ENCODE data around the gene INTS11.

The INTS11 gene

DNA sequence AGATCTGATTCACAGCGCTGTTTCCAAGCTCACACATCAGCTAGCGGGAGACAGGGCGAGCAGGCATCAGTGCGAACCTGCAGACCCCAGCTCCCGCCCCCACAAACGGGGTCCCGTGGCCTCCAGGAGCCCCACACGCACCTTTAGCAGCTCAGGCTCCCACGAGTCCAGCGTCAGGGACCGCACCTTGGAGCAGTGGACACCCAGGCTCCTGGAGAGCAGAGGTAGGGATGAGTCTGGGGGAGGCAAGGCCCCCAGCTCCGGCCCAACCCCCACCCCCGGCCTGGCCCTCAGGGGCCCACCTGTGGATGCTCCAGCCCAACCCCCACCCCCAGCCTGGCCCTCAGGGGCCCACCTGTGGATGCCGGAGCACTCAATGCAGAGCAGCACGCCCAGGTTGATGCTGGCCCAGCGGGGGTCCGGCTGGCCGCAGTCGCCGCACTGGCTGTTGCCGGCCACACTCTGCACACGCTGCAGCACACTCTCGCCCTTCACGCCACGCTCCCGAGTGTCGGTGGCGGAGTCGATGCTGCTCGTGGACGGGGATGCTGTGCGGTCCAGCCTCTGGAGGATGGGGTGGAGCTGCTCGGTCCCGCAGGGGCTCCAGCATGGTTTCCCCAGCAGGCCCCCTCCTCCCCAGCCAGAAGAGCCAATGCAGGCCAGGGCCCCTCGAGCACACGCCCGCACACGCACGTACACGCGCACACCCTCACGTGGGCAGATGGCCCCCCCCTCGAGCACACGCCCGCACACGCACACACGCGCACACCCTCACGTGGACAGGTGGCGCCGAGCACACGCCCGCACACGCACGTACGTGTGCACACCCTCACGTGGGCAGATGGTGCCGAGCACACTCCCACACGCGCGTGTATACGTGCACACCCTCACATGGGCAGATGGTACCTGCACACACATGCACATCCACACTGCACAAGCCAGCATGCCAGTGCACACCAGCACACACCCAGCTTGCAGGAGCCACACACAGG, 28.1 kb downstream of the INTS11 start:
- no peak overlapping the region for H3K4me3 Mint-ChIP-seq
- no peaks in the 10 kb centered on the region for H3K36me3 Mint-ChIP-seq

DNA sequence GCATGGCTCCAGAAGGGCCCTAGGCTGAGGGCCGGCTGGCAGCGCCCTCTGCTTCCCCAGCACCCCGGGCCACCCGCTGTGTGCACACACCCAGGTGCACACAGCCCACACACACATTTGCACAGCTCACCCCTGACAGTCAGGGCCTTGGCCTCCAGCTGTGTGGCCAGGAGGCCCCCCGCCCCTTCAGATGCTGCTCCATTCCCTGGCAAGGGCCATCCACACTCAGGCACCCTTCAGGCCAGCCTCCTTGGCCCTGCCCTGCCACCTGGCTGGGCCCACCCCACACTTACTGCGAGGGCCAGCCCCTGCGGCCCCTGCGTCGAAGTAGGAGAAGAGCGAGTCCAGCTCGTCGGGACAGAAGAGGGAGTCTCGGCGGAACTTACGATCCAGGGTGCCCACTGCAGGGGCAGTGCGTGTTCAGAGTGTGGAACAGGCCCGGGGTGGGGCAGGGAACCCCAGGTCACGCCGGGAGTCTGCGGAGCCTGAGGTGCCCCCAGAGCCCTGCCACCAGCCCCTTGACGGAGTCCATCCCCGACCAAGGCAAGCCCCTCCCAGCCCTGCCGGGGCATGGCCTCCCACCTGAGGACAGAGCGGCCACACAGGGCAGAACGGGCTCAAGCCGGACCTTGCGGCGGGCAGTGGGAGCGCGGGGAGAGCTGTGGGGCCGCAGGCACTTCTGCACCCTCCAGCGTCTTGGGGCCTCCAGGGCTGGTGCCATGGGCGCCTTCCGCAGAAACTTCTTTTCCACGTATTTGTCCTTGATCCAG, 29.1 kb downstream of the INTS11 start:
- Mint-ChIP-seq H3K4me1 (peaks cover 18% of the 10 kb centered on the region), H3K27me3 (no peaks in the 10 kb centered on the region), H3K4me3 (no peak overlapping the region), H3K36me3 (no peaks in the 10 kb centered on the region), H3K27ac (no peak overlapping the region), H3K9me3 (no peaks in the 10 kb centered on the region)
- ATAC-seq: no peak

More for the DNA sequence above, 28.1 kb downstream of the INTS11 start:
- Mint-ChIP-seq H3K27me3 (no peaks in the 10 kb centered on the region), H3K9me3 (no peaks in the 10 kb centered on the region), H3K27ac (no peak overlapping the region), H3K4me1 (peaks cover 17% of the 10 kb centered on the region)
- no peak for ATAC-seq

DNA sequence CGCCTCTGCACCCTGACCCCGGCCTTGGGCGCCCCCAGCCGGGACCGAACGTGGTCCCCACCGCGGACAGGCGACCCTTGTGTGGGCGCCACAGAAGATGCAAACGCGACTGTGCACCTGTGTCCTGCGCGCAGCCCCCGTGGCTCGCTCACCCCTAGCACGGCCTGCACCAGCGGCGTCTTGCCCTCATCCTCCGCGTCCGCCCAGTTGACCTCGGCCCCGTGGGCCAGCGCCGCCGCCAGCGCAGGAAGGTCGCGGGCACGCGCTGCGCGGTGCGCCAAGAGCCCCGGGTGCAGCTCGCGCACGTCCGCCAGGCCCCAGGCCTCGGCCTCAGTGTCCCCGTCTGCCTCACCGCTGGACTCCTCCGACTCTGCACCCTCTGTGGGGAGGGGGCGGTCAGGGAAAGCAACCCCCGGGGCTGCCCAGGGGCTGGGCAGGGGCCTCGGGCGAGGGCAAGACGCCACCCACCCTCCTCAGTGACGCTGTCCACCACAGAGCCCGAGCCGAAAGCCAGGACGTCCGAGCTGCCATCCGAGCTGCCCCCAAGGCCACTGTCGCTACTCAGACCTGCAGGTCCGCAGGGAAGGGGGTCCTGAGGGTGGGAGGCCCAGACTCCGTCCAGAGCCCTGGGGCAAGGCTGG, 30.1 kb downstream of the INTS11 start:
- no peak overlapping the region for H3K27ac Mint-ChIP-seq
- no peaks in the 10 kb centered on the region for H3K36me3 Mint-ChIP-seq
- H3K4me1 Mint-ChIP-seq: peaks cover 18% of the 10 kb centered on the region
- no peak for ATAC-seq
- no peaks in the 10 kb centered on the region for H3K9me3 Mint-ChIP-seq
- no peak overlapping the region for H3K4me3 Mint-ChIP-seq
- H3K27me3 Mint-ChIP-seq: no peaks in the 10 kb centered on the region

DNA sequence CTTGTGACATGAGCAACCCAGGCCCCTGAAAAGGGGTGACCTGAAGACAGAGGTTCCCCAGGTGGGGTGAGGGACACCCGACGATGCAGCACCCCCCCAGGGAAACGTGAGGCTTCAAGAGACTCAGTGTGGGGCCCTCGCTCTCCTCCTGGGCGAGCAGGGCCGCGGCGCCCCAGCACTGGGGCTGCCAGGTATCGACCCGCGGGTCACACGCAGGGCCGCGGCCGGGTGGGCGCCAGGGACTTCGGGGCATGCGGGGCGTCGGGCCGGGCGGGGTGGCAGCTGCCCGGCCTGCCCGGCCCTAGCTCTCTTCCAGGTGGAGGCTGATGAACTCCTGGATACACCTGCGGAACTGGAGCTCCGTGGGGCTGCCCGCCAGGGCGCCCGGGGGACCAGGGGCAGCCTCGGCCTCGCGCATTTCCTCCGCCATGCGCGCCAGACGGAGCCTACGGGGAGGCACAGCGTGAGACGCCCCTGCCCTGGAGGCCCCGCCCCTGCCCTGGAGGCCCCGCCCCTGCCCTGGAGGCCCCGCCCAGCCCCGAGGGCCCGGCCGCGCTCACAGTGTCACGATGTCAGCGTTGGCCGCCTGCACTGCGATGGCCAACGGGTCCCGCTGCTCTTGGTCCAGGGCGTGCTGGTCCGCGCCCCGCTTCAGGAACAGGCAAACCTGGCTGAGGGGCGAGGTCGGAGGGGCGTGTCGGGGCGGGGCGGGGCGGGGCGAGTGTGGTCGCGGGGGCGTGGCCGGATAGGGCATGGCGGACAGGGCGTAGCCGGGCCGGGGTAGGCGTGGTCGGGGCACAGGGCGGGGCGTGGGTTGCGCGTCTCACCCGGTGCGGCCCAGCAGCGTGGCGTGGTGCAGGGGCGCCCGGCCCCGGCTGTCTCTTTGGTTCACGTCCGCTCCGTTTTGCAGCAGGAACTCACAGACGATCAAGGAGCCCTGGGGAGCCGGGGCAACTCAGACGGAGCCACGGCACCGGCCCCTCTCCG, 30.9 kb downstream of the INTS11 start:
- H3K4me3 Mint-ChIP-seq: no peak overlapping the region
- no peak overlapping the region for H3K27ac Mint-ChIP-seq
- no peaks in the 10 kb centered on the region for H3K27me3 Mint-ChIP-seq
- ATAC-seq: peak; percentile 52
- H3K36me3 Mint-ChIP-seq: no peaks in the 10 kb centered on the region
- no peaks in the 10 kb centered on the region for H3K9me3 Mint-ChIP-seq
- peaks cover 18% of the 10 kb centered on the region for H3K4me1 Mint-ChIP-seq

- Mint-ChIP-seq H3K4me1 (peaks cover 18% of the 10 kb centered on the region), H3K27me3 (no peaks in the 10 kb centered on the region), H3K36me3 (no peaks in the 10 kb centered on the region), H3K27ac (no peak overlapping the region), H3K9me3 (no peaks in the 10 kb centered on the region), H3K4me3 (no peak overlapping the region)
- ATAC-seq: no peak
Measured at GRCh38 chr1:1292851-1293250, 31.6 kb downstream of the INTS11 start.

DNA sequence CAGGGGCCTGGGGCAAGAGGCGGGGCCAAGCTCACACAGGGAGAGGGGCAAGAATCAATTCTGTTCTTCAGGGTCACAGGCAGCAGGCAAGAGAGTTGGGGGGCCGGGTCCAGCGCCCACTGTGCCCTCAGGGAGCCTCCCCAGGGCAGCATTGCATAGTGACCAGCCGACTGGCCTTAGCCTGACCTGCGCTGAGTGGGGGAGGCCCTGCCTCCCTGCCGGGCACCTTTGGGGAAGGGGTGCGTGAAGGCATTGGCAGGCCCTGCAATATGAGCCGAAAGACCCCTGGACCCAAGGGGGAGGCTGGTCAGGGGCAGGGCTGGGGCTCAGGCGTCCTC, 32.0 kb downstream of the INTS11 start:
- ATAC-seq: no peak
- Mint-ChIP-seq H3K9me3 (no peaks in the 10 kb centered on the region), H3K4me1 (peaks cover 18% of the 10 kb centered on the region), H3K27ac (no peak overlapping the region), H3K27me3 (no peaks in the 10 kb centered on the region), H3K36me3 (no peaks in the 10 kb centered on the region), H3K4me3 (no peak overlapping the region)

DNA sequence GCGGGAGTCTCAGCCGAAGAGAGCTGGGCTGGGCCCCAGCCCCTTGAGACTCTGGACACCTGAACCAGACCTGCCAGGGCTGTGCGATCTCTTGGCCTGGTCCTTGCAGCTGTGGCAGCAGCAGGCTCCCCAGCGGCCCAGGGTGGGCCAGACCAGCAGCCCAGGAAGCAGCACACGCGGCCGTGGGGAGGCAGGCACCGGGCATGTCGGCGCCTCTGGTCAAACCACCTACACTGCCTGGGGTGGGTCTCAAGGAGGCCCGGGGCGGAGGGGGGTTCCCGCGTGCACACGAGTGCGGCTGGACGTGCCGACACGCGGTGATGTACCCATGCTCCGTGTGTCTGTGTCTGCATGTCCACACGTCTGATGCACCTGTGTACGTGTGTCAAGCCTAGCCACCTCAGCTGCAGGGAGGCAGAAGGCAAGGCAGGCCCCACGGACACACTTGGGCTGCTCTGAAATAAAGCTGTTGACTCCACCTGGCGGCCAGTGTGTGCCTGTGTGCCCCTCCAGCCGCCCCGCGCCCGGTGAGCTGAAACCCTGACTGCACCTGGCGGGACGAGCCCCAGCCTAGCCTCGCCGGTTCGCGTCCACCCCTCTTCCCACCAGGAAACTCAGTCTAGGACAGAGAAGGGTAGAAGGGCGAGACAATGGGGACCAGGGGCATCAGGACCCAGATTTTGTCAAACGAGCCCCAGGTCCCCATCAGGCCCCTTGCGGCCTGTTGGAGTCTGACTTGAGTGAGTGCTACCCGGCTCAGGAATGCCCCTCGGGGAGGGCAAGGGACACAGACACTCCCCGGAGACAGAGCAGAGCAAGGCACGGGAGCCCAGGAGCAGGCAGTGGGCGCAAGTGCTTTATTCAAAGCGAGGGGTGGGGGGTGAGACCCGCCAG, 32.7 kb downstream of the INTS11 start:
- Mint-ChIP-seq H3K27me3 (no peaks in the 10 kb centered on the region), H3K4me3 (no peak overlapping the region), H3K4me1 (peaks cover 18% of the 10 kb centered on the region), H3K36me3 (no peaks in the 10 kb centered on the region), H3K27ac (no peak overlapping the region), H3K9me3 (no peaks in the 10 kb centered on the region)
- ATAC-seq: peak; percentile 81

- Mint-ChIP-seq H3K27me3 (no peaks in the 10 kb centered on the region), H3K4me3 (no peak overlapping the region), H3K9me3 (no peaks in the 10 kb centered on the region), H3K4me1 (peaks cover 18% of the 10 kb centered on the region), H3K27ac (no peak overlapping the region), H3K36me3 (no peaks in the 10 kb centered on the region)
- ATAC-seq: no peak
Measured at GRCh38 chr1:1291023-1291528, 33.4 kb downstream of the INTS11 start.

- H3K36me3 Mint-ChIP-seq: no peaks in the 10 kb centered on the region
- no peak overlapping the region for H3K27ac Mint-ChIP-seq
- ATAC-seq: no peak
- H3K4me1 Mint-ChIP-seq: peaks cover 18% of the 10 kb centered on the region
- no peaks in the 10 kb centered on the region for H3K9me3 Mint-ChIP-seq
- H3K27me3 Mint-ChIP-seq: no peaks in the 10 kb centered on the region
- no peak overlapping the region for H3K4me3 Mint-ChIP-seq
Measured at GRCh38 chr1:1290238-1290731, 34.2 kb downstream of the INTS11 start.

- no peak overlapping the region for H3K27ac Mint-ChIP-seq
- H3K9me3 Mint-ChIP-seq: no peaks in the 10 kb centered on the region
- peaks cover 27% of the 10 kb centered on the region for H3K4me1 Mint-ChIP-seq
Measured at GRCh38 chr1:1287288-1288110, 37.0 kb downstream of the INTS11 start.

GRCh38 chr1:1286313-1287261, 37.9 kb downstream of the INTS11 start:
- ATAC-seq: peak; percentile 4
- Mint-ChIP-seq H3K4me3 (no peak overlapping the region), H3K27me3 (peaks cover 11% of the 10 kb centered on the region), H3K4me1 (peaks cover 19% of the 10 kb centered on the region), H3K27ac (no peak overlapping the region), H3K36me3 (no peaks in the 10 kb centered on the region), H3K9me3 (no peaks in the 10 kb centered on the region)

More at GRCh38 chr1:1287288-1288110, 37.0 kb downstream of the INTS11 start:
- ATAC-seq: no peak
- no peaks in the 10 kb centered on the region for H3K36me3 Mint-ChIP-seq
- no peak overlapping the region for H3K4me3 Mint-ChIP-seq
- H3K27me3 Mint-ChIP-seq: peaks cover 11% of the 10 kb centered on the region

Data from stimulated activated memory B cell treated with anti-CD40 and anti-IgM and Interleukin-4, amounts not matched to agents 10 μg/mL and 1 μg/mL and 100 μg/mL, for 72 hours (primary cell).